Eye (tissue), 1 donor: ENCODE results near the gene PEA15.

Experiments used
- DNase-seq: peaks from one replicate; pipeline ENCODE4 v3.0.0-alpha.2; 2015

The PEA15 gene

DNA sequence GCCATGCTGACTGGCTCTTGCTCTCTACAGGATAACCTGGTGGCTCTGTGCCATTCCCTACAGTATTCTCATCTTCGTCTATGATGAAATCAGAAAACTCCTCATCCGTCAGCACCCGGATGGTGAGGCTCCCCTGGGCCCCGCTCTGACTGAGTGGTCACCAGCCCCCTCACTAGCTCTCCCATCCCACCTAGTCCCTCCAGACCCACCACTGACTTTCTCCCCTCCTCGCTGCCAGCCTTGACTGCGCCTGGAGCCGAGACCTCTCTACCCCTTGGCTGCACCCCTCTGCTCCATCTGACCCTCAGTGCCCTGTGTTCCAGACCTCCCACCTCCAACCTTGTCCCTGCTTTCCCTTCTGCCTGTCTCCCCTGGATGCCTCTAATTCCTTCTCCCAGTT, 18.9 kb upstream of the PEA15 start:
- DNase-seq: no peak

DNA sequence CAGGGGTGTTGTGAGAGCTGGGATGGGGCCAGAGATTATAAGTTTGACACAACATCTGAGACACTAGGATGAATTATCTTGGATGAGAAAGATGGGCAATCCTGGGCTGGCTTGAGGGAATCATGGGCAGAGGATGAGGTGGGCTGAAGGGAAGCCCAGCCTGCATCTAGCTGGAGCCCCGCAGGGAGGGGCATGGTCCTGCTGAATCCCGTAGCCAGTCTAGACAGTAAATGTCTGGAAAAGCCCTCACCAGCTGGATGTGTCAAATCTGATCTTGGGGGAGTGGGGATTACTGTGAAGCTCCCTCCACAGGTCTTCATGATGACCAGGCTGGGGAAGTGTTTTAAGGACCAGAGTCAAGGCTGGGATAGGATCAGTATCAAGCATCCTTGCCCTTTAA, 18.5 kb upstream of the PEA15 start:
- no peak for DNase-seq

DNA sequence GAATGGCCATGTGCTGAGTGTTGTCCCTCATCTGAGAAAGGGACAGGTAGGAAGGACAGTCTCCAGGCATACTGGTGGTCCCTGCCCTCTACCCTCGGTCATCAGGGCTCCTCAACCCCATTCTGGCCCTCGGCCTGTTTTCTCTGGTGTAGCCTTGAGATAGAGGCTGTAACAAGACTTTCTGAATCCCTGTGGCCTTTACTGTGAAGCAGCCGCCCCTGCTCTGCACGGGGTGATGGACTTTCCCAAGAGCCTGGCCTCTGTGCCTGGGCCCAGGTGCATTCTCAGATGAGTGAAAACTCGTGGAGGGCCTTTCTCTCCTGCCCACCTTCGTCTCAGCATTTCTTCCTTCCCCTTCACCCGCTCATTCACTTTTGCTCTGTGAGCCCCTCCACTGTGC, 17.8 kb upstream of the PEA15 start:
- no peak for DNase-seq

DNA sequence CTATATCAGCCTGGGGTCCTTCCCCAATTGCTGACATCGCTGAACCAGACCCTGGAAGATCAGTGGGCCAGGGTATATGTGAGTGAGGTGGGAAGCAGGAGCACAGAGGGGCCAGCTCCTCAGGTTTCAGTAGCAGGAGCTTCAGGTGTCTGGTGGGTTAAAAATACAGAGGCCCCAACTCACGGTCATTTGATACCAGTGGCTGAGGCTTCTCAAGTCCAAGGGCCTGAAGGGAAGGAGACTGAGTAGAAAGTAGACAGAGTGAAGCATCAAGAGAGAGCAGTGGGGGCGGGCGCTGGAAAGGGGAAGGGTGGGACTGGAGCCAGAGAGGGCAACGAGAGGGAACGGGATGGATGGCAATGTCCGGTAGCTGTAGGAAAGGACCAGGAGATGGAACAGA, 16.8 kb upstream of the PEA15 start:
- DNase-seq: no peak

DNA sequence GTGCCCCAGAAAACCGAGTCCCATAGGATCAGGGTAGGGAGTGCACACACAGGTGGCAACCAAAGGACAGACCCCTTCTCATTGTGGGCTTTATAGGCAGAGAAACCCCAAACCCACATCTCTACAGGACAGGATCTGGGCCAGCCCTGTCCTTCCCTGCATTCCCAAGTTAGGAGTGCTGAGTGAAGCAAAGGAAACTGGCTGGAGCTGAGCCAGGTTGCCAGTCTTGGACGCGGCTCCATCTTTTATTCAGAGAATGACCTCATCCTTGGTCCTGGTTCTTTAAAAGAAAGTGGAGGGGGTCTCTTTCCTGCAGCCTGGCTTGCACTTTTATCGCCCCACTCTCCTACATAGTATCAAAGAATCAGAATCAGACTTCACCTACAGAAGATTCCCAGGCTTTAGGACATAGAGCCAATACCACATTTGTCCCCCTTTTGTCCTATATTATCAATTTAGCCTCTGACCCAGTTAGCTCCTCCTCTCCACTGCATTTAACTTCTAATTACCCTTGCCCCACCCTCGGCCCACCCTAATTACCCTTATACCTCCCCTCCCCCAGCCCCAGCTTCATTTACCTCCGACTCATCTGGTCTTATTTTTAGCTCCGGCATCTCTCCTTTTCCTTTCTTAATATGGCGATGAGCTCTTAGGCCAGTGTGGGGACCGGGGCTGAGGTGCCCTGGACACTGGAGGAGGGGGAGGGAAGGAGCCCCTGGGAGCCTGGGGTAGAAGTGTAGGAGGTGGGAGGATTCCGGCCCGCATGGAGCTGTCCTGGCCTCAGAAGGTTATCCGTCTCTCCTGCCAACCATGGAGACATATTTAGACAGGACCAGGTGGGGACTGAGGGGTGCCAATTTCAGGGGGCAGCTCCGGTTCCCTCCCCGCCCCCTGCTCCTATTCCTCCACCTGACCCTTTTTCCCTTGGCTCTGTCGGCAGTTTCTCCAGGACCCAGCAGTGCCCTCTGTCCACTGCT, 15.2 kb upstream of the PEA15 start, which contains the start of gene CASQ1:
Gene CASQ1 (plus strand): TSS at position 927 of the 977 bp plus-strand sequence. CDS start 177 bp downstream, outside the sequence.
- peak; percentile 50 for DNase-seq

DNA sequence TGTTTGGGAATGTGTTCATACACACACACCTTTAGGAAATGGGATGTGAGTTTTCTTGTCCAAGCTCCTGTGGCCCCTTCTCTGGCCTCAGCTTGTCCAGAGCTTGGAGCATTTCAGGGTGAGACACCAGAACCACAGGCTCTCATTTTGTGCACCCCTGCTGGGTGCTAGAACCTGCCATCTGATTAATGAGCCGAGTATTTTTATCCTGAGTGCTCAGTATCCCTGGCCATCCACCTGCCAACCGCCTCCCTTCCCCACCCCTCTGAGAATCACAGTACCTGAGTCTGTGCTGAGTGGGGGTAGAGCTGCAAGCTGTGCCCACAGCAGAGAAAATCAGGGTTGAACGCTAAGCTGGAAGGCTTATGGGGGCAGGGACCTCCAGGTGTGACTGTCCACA, 13.4 kb upstream of the PEA15 start:
- DNase-seq: no peak

DNA sequence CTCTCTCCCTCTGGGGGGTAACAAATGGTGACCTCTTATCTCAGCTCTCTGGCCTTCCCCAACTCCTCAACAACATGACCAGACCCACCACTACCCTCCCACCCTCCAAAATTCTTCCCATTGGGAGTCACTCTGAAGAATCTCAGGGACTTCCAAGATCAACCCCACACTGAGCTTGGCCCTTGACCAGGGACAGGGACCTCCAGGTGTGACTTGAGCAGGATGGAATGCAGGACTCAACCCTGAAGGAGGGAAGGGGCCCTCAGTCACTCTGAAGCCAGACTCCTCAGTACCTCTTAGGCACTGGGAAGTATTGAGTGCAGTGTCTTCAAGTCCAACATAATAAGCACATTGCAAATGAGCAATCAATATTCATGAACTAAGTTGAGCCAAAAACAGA, 12.9 kb upstream of the PEA15 start:
- DNase-seq: no peak

DNA sequence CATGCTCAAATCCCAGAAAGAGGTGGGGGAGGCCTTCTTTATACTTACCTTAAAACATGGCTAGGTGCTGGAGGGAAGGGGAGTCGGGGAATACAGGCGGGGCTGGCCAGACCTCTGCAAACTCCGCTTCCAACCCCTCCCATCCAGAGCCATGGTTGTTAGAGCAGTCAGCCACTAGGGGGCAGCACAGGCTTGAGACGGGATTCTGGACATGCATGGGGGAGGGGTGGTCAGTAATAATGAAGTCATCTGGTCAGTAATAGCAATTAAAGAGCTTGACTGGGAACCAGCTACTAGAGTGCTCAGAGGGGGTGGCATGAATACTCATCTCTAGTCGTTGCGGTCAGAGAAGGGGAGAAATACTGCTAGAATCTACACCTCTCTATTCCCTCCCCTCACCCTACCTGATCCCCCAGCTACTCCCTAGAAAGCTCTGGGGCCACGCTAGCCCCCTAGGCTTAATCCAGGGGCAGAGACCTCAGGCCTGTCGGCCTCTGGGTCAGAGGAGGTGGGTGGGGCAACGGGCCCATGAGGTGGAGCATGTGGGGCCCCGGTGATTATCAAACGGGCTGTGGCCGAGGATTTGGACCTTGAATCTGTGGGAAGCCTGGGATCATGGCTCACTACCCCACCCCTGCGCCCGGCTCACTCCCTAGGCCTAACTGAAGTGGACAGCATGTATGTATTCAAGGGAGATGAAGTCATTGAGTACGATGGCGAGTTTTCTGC, 11.9 kb upstream of the PEA15 start:
- peak; percentile 98 for DNase-seq

DNA sequence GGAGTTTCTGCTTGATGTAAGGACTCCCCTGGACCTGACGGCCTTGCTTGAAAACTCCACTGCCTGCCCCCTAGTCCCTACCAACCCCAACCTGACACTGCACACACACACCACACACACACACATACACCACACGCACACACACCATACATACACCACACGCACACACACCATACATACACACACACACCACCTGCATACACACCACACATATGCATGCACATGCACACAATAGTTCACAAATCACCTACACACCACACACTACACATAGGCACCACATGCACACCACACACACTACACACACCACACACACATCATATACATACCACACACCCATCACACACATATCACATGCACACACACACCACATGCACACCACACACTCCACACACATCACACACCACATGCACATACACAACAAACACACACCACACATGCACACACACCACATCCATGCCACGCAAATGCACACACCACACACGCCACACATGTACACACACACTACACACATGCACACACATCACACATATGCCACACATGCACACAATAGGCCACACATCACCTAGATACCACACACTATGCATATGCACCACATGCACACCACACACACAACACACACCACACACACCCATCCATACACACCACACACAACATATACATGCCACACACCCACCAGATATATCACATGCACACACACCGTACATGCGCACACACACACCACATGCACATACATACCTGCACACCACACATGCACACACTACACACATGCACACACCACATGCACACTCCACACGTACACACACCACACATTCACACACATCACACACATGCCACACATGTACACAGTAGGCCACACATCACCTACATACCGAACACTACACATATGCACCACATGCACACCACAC, 11.1 kb upstream of the PEA15 start:
- no peak for DNase-seq

DNA sequence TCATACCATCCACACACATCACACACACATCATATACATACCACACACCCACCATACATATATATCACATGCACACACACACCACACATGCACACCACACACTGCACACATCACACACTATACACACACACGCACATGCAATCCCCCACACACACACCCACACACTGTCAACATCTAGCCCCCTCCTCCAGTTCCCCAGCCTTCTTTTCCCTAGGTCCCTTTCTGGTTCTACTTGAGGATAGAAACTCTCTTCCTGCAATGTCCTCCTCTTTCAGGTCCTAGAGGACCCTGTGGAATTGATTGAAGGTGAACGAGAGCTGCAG, 10.5 kb upstream of the PEA15 start:
- no peak for DNase-seq

DNA sequence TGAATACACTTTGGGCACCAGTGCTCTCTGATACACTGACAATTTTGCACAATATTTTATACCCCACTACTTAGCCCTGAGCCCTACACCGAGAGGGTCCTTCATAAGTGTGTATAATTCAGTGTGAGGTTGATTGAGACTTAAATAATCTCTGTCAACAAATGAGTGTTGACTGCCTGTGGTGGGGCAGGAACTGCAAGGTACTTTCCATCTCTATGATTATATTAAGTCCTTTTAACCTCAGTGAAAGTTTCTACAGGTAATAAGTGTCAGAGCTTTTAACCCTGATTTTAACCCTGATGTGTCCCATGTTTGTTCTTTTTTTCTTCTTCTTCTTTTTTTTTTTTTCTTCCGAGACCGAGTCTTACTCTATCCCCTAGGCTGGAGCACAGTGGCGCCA, 9.0 kb upstream of the PEA15 start:
- no peak for DNase-seq

DNA sequence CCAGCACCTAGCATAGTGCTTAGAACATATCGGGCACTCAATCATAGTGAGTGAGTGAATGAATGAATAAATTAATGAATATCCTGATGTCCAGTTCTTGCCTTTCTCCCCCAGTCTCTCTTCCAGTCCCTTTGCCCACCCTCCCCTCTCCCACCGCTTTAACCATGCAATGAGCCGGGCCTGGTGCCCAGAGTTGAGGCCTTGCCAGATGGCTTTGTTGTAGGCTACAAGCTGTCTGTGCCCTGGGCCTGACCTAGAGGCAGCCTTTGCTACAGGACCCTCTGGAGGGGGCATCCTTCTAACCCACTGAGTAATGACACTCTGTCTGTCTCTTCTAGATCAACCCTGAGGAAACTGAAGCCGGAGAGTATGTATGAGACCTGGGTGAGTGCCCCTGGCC, 8.0 kb upstream of the PEA15 start:
- DNase-seq: no peak

DNA sequence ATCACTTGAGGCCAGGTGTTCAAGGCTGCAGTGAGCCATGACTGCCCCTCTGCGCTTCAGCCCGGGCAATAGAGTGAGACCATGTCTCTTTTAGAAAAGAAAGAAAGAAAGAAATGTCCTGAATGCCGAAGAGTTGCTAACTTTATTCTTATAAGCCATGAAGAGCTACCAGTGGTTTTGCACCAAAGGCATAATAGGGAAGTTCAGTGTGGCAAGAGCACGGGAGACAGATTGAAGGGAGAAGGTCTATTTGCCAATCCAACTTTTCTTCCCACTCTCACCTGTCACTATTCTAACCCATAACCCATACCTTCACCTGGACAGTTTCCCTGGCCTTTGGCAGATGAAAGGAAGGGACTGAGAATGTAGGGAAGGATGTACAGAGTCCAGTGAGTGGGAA, 4.4 kb upstream of the PEA15 start:
- DNase-seq: no peak

DNA sequence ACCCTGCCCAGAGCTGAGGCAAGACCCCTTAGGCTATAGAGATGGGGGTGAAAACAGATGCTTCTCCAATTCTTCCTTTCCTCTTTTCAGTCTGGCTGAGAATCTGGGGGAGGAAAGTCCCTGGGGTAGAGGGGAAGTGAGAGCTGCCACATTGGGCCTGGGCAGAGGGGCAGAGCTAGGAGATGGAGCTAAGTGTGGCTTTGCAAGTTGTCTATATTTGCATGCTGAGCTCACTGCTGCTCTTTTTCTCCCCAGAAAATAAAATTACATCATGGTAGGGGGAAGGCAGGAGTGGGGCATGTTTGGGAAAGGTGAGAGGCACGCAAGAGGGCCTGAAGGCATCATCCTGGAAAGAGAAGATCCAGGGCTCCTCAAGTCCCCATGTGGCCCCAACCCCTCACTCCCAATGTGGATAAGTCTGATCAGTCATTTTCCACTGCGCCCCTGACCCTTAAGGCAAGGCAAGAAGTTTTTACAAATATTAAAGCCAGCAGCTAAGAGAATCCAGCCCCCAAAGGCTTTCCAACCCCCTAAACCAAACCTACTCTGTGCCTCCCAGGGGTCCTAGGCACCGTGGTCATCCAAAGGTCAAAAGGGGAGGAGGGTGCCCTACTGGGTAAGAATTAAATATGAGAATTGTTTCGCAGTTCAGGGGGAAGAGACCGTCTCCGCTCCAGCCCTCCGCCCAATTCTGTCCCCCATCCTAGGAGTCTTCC, 500 bp upstream of the PEA15 start:
- no peak for DNase-seq

DNA sequence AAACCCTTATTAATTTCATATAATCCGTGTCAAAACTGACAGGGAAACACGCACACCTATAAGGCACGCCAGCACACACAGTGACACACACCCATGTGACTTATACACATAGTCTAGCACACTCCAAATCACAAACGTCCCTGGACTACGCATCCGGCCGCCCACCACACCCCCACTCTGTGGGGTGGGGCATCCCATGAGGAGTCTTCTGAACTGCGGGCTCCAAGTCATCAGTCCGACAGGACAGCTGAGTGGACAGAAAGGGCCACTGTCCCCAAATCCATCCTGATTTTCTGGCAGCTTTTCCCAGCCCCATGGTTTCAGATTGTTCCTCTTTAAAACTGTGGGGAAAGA, 829 bp downstream of the PEA15 start:
- DNase-seq: peak; percentile 71

DNA sequence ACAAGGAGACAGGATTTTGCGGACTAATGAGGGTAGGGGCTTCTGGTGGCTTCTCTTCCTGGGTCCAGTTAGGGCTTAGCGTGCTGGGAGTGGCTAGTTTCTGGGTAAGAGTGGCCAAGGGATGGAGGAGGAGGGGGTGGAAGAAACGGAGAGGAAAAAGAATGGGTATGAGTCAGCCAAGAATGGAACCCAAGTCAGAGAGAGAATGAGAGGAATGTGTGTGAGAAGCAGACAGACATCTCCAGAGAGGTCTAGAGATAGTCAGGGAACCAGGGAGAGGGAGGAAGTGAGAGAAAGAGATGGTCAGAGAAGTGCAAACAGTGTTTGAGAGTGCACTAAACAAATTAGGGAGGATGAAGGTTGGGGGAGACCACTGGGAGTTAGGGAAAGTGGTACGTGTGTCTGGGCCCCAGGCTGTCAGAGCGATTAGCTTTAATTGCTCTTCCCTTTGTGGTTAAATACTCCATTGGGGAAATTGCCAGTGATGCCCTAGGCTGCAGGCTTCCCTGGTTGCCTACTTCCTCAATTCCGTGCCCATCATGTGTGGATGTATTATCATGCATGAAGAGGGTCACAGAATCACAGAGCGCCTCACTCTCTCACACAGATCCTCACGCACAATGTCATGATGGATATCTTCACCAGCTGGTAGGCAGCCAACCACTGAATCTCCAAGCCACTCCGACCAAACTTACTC, 1.4 kb downstream of the PEA15 start:
- DNase-seq: peak; percentile 64

DNA sequence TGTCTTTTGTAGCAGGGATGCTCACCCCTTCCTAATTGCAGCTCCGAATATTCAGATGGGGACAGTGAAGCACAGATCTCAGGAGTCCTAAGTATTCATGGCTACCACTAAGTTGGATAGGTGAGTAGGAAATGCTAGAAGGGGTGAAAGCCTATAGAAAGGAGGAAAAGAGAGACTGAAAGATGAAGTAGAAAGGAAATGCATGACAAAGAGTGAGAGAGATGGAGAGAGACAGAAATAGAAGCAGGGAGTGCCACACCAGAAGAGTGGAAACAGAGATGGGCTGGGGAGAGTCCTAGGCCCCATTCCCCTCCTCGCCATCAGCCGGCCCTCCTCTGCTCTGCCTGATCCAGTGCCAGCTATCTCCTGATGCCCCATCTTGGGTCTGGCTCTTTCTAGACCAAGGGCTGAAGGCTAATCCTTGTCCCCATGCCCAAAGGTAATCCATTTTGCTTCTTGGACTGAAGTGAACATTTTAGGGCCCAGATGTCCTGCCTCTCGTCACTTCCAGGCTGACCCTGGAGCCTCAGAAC, 2.0 kb downstream of the PEA15 start:
- no peak for DNase-seq

DNA sequence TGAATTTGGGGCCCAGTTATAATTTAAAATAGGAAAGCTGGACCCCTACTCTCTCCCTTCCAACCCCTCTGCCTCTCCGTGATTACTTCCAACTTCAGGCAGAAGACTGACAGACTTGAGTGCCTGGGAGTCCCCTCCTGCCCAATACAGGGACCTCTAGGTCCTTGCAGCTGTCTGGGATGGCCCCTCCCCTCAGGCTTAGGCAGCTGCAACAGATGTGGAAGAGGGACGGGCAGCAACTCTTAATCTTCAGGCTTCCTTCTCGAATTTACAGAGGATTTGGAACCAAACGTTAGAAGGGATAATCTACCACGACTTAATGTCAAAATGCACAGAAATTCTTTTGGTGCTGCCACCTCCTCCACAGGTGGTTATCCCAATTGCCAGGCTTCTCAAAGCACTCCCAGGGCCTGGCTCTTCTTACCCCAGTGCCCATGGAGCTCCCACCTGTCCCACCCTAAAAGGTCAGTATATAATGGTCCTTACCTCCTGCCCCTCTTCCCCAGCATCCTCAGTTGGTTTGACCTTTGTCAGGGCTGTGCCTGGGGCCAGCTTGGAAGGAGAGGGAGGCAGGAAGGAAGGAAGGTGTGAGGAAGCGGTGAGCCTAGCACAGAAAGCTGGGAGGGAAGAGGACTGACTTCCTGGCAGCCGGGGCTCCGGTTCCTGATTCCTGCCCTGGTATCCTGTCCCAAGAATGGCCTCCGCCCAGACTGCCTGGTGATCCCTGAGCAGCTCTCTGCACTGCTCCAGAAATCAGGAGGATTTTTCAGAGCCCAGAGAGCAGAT, 2.8 kb downstream of the PEA15 start:
- DNase-seq: no peak

DNA sequence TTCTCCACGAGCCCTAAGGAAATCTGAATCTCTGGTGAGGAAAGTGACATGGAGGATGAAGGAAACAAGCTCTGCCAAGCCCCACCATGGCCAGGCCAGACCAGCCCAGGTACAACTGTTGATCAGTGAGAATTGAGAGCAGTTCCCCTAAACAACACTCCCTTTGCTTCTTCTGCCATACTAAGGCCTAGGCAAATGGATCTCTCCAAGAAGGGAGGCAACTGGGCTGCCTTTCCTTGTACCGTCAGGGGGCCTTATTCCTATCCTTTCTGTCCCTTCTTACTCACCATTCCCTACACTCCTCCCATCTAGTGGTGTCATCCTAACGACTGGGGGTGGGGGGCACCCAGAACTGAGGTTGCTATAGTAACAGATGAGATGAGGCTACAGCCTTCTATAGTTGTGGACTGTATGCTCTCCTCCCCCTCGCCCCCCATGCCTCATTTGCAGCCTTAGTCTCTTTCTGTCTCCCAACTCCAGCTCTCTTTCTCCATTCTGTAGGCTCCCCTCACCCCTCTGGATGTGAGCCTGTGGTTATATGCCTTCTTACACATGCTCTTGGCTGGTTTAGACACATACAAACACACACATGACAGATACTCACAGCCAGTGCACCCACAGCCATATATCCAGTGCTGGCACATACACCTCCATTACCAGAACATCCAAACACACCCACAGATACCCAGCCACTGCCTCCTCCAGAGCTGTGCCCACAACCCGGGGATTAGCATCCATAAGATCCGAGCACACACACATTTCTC, 3.6 kb downstream of the PEA15 start:
- DNase-seq: no peak
